PC-9 (cell line): ENCODE results near the gene PIK3C2G.

ENCODE experiments used
- CTCF ChIP-seq: fragments of 200-600 bp; sonication (generic); conservative IDR thresholded peaks from 2 replicates; pipeline ENCODE4 v1.6.1; 2017; ENCODE audit warnings: mixed run types, antibody characterized with exemption, mild to moderate bottlenecking, moderate library complexity
- EZH2 ChIP-seq: fragments of 200-600 bp; sonication (generic); IDR thresholded peaks from 2 replicates; pipeline ENCODE4 v1.8.0; 2017; ENCODE audit warnings: antibody characterized with exemption, low read depth

- TF ChIP-seq EZH2 (no peak), CTCF (no peak)
These were observed 414.8 kb downstream of the PIK3C2G start for GRCh38 chr12:18676141-18676540.
